Myocyte (in vitro differentiated cells): ENCODE data around the gene INO80E. TPM values are rescaled to one million over a fixed set of nuclear protein-coding genes. Genes with fewer than 3 reads are reported as not detected.

Source experiments
- DNase-seq: peaks from one replicate; pipeline ENCODE4 v3.0.0-alpha.2; 2012; ENCODE audit warnings: low read depth
- total RNA-seq: library from RNA; depleted of rRNA; stranded (reverse); fragments of >200 nt; gene quantifications from 2 replicates; pipeline ENCODE4 v1.2.3, GENCODE V29; 2014

Gene INO80E
- total RNA-seq, 1 donor from 2014 or later: 43.8 TPM

DNA sequence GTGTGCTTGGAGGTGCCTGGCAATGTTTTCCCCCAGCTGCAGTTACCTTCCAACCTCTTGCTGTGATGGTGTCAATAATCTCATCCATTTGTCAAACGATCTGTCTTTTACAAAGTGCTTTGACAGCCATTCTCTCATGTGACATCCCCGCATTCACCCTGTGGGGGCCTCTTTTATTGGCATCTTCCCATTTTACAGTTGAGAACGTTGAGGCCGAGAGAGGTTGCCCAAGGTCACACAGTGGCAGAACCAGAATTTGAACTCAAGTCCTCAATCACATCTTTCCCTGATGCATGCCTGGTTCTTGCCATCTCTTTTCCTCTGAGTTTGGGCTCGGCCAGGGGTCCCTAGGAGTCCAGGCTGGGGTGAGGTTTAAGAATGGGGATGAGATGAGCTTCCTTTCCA lies 20.9 kb upstream of the INO80E start:
- no peak for DNase-seq

DNA sequence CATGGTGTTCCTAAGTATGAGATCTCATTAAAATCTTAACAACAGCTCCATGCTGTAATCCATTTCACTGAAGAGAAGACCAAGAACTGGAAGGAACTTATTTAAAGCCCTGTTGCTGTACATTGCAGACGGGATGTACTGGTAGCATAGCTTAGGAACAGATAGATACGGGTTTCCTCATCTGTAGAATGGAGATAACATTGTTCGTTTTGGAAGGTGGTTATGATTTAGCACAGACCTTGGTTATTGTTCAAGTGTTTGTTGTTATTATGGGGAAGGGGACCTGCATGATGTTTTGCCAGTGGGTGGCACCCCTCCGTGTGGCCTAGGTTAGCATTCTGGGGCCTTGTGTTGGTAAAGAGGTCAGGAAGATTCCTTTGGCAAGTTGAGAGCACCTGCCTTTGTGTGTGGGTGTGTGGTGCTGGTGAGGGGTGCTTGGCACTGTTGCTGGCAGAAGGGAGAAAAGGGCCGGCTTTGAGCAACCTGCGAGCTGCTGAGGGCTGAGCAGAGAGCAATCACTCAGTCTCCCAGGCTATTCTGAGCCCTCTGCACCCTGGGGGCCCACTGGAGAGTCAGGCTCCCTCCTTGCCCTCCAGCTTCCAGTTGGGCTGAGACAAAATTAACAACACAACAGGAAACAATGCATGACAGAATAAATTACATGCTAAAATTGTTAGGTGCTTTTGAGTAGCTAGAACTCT lies 20.1 kb upstream of the INO80E start:
- no peak for DNase-seq

DNA sequence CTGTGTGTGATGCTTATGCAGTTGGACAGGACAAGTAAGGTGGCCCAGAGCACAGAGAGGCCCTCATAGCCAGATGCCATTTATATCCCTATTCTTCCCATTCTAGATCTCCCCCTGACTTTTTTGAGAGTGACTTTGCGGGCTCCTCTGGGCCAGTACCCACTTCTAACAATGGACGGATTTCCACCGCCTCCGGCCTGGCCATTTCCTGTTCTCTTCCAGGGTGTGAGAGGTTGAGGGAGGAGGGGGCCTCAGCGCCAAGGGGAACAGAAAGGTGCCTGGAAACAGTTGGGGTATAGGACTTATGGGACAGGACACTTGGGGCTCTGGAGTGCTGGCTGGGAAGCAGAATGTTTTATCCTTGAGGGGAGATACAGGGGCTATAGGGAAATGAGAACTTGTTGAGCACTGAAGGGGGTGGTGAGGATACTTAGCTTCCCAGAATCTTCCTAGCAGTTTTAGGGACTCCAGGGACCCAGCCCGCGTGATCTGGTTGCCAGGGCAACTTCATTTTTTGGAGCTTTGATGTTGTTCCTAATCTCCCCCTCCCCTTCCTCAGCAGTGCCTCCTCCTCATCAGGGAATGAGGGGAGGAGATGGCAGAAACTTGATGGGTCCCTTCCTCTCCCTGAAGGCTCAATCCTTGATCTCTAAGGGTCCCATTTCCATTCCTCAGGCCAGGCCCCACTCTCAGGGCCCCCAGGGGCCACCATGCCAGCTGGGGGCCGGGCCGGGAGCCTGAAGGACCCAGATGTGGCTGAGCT lies 18.8 kb upstream of the INO80E start:
- DNase-seq: no peak

DNA sequence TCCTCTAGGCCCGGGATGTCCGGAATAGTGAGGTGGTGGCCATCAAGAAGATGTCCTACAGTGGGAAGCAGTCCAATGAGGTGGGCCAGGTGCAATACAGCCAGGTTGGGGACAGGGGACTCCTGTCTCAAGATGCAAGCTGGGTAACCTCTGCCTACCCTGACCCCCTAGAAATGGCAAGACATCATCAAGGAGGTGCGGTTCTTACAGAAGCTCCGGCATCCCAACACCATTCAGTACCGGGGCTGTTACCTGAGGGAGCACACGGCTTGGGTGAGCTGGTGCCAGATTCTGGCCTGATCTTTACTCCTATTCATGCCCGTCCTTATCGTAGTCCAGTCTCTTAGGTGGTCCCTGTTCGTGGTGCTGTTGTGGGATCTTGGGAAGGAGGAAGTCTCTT lies 18.0 kb upstream of the INO80E start:
- DNase-seq: no peak

DNA sequence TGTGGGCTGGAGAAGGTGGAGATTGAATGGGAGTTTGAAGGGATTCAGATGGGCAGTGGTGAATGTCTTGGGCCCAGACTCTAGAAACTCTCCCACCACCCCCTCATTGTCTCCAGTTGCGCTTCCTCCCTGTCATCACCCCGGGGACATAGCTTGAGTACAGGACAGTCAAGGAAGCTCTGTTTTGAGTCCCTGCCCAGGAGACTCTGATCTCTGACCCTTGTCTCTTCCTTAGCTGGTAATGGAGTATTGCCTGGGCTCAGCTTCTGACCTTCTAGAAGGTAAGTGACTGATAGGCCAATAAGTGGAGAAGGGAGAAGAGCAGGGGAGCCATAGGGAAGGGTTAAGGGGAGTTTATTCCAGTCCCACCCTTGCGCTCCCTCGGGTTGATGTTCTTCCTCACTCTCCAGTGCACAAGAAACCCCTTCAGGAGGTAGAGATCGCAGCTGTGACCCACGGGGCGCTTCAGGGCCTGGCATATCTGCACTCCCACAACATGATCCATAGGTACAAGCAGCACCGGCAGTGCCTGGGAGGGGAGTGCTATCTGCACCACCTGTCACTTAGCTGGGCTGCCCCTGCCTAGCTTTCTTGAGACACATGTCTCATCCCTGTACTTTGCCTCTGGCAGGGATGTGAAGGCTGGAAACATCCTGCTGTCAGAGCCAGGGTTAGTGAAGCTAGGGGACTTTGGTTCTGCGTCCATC lies 17.3 kb upstream of the INO80E start:
- no peak for DNase-seq

DNA sequence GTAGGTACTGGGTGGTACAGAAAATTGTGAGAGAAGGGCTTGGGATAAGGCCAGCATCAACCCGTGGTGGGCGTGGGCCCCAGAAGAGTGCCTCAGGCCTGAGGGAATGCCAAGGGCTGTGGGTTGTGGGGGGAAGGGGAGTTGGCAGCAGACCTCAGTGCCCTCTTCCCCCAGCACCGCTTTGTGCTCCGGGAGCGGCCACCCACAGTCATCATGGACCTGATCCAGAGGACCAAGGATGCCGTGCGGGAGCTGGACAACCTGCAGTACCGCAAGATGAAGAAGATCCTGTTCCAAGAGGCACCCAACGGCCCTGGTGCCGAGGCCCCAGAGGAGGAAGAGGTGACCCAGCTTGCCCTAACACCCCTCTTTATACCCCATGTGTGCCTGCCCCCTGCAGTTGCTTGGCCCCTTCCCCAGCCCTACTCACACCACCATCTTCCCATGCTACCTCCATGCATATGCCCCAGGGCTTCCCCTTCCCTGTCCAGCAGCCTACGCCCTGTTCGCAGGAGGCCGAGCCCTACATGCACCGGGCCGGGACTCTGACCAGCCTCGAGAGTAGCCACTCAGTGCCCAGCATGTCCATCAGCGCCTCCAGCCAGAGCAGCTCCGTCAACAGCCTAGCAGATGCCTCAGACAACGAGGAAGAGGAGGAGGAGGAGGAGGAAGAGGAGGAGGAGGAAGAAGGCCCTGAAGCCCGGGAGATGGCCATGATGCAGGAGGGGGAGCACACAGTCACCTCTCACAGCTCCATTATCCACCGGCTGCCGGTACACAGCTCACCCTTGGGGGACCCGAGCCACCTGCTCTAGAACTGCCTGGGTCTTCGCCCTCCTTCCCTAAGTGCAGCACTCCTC lies 13.3 kb upstream of the INO80E start:
- no peak for DNase-seq

DNA sequence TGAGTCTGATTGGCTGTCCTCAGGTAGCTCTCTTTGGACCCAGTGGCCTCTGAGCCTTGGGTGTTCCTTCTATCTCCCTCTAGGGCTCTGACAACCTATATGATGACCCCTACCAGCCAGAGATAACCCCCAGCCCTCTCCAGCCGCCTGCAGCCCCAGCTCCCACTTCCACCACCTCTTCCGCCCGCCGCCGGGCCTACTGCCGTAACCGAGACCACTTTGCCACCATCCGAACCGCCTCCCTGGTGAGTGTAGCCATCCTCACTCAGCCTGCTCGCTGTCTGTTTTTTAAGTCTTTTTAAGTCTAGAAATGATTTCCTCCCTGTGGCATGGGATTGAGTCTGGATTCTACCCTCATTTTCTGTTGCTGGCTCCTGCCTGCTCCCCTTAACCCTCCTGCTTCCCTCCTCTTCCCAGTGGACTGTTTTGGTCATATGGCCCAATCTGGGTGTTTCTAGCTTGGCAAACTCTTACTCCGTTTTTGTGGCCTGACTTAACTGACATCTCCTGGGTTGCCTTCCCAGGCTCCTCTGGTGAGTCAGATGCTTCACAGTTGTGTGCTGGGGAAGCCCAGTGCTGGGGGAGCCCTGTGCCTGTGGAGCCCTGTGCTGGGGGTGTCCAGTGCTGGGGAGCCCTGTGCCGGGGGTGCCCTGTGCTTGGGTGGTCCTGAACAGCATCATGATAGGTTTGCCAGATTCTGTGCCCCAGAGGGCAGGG lies 12.5 kb upstream of the INO80E start:
- no peak for DNase-seq

DNA sequence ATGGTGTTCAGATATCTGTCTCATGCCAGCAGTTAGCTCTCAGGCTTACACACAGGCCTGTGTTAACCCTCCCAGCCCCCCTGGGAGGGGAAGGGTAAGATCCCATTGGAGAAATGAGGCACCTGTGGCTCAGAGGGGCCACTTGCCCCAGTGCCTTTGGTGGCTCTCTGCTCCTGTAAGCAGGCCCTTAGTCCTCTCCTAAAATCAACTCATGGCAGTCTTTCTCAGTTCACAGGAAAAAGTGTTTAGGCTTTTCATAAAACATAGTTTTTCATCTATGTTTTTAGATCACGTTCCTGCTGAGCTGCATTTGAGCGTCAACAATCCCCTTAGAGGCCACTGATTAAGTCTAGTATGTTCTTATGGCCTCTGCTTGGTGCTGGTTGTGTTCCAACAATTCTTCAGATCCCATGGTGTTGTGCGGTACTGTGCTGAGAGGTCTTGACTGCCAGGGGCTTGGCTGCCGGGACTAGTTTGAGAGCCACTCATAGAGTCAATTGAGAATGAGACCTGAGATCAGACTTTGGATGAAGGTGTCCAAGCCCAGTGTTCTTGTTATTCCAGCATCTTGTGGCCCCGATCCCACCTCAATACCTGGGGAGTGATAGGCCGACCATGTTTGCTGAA lies 11.8 kb upstream of the INO80E start:
- DNase-seq: no peak

DNA sequence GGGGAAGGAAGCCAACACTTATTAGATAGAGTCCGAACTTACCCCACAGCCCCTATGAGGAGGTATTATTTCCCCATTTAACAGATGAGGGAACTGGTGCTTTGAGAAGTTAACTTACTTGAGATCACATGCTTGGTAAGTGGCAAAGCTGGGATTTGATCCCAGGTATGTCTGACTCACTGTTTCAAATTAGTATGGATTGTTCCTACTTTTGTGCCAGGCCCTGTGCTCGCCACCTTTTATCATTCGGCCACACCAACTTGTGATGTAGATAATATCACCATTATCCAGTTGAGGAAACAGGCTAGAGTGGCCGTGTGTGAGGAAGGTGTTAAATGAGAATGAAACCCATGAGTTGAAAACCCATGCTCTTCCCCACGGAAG lies 11.3 kb upstream of the INO80E start:
- DNase-seq: no peak

DNA sequence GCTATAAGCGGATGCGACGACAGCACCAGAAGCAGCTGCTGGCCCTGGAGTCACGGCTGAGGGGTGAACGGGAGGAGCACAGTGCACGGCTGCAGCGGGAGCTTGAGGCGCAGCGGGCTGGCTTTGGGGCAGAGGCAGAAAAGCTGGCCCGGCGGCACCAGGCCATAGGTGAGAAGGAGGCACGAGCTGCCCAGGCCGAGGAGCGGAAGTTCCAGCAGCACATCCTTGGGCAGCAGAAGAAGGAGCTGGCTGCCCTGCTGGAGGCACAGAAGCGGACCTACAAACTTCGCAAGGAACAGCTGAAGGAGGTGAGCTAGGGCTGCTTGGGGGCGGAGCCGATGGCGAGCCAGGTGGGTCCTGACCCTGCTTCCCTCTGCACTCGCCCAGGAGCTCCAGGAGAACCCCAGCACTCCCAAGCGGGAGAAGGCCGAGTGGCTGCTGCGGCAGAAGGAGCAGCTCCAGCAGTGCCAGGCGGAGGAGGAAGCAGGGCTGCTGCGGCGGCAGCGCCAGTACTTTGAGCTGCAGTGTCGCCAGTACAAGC lies 10.7 kb upstream of the INO80E start:
- no peak for DNase-seq

DNA sequence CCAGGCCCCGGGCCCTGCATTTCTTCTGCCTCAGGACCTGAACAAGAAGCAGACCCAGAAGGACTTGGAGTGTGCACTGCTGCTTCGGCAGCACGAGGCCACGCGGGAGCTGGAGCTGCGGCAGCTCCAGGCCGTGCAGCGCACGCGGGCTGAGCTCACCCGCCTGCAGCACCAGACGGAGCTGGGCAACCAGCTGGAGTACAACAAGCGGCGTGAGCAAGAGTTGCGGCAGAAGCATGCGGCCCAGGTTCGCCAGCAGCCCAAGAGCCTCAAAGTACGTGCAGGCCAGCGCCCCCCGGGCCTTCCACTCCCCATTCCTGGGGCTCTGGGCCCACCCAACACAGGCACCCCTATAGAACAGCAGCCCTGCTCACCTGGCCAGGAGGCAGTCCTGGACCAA lies 9.8 kb upstream of the INO80E start:
- DNase-seq: no peak

DNA sequence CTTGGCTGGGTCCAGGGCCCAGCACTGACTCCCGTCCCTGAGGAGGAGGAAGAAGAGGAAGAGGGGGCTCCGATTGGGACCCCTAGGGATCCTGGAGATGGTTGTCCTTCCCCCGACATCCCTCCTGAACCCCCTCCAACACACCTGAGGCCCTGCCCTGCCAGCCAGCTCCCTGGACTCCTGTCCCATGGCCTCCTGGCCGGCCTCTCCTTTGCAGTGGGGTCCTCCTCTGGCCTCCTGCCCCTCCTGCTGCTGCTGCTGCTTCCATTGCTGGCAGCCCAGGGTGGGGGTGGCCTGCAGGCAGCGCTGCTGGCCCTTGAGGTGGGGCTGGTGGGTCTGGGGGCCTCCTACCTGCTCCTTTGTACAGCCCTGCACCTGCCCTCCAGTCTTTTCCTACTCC lies 9.1 kb upstream of the INO80E start:
- no peak for DNase-seq

DNA sequence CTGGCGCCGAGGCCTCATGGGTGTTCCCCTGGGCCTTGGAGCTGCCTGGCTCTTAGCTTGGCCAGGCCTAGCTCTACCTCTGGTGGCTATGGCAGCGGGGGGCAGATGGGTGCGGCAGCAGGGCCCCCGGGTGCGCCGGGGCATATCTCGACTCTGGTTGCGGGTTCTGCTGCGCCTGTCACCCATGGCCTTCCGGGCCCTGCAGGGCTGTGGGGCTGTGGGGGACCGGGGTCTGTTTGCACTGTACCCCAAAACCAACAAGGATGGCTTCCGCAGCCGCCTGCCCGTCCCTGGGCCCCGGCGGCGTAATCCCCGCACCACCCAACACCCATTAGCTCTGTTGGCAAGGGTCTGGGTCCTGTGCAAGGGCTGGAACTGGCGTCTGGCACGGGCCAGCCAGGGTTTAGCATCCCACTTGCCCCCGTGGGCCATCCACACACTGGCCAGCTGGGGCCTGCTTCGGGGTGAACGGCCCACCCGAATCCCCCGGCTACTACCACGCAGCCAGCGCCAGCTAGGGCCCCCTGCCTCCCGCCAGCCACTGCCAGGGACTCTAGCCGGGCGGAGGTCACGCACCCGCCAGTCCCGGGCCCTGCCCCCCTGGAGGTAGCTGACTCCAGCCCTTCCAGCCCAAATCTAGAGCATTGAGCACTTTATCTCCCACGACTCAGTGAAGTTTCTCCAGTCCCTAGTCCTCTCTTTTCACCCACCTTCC lies 8.5 kb upstream of the INO80E start:
- no peak for DNase-seq

DNA sequence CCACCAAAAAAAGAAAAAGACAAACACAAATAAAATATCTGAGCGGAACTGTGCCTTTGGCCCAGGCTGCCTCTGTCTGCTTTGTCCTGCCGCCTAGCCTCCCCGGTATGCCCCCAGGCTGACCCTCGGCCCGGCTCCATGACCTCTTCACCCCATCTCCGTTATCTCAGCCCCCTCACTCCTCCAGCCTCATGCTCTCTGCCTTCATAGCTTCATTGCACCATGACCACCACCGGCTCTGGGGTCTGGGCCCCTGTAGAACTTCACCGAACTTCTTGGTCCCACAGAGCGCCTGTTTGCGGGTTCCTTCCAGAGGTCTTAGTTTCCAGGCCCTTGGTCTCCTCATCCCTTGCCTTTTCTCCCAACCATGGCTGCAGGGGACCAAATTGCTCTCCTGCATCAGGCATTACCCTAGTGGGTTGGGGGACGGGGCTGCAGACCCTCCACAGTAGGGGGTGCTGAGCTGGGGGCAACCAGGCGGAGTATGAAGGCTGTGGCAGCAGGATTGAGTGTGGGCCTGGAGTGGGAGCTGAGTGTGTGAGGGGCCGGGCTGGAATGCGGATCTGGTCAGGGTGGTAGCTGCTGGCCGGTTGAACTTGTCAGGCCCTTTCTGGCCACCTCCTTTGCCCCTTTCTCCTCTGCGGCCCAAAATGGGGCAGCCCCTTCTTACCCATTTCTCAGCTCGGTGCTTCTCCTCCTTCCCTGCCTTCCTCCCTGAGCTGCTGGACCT lies 7.5 kb upstream of the INO80E start:
- no peak for DNase-seq

DNA sequence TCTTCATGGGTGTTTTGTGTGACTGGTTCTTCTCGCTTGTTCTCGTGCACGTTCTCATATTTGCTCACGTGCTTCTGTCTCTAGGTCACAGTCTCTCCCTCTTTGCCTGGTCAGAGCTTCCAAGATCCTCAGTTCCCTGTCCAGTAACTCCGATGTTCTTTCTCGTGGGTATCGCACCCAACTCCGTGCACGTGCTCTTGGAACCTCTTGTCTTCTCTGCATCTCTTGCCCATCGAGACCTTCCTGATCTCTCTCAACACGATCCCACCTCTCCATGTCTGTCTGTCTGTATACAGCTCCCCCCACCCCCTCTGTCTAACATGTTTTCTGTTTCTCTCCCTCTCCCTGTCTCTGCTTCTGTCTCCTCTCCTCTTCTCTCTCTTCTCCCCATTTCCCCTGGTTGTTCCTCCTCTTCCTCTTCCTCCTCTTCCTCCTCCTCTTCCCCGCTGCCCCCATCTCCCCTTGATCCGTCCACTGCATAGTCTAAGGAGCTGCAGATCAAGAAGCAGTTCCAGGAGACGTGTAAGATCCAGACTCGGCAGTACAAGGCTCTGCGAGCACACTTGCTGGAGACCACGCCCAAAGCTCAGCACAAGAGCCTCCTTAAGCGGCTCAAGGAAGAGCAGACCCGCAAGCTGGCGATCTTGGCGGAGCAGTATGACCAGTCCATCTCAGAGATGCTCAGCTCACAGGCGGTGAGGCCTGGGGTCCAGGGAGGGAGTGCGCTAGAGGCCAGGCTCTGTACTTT lies 6.8 kb upstream of the INO80E start:
- no peak for DNase-seq

DNA sequence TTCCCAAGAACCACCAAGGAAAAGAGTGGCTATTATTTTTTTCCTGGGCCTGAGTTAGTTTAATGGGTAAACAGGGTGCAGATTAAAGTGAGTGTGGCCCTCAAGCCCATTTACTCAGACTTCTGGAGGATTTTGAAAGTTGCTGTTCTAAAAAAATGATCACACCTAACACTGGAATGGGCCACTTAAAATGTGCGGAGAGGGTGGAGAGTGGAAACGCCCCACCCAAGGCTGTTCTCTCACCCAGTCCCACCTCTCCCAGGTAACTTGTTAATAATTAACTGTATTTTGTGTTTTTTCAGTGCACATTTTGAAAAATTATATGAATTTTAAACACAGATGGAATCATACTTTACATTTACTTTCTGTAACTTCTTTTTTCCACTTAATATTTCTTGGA lies 6.0 kb upstream of the INO80E start:
- no peak for DNase-seq

DNA sequence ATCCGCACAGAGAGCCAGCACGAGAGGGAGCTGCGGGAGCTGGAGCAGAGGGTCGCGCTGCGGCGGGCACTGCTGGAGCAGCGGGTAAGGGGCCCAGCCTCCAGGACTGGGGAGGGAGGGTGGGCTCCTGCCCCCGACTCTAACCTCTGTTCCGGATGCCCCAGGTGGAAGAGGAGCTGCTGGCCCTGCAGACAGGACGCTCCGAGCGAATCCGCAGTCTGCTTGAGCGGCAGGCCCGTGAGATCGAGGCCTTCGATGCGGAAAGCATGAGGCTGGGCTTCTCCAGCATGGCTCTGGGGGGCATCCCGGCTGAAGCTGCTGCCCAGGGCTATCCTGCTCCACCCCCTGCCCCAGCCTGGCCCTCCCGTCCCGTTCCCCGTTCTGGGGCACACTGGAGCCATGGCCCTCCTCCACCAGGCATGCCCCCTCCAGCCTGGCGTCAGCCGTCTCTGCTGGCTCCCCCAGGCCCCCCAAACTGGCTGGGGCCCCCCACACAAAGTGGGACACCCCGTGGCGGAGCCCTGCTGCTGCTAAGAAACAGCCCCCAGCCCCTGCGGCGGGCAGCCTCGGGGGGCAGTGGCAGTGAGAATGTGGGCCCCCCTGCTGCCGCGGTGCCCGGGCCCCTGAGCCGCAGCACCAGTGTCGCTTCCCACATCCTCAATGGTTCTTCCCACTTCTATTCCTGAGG lies 5.0 kb upstream of the INO80E start:
- no peak for DNase-seq

DNA sequence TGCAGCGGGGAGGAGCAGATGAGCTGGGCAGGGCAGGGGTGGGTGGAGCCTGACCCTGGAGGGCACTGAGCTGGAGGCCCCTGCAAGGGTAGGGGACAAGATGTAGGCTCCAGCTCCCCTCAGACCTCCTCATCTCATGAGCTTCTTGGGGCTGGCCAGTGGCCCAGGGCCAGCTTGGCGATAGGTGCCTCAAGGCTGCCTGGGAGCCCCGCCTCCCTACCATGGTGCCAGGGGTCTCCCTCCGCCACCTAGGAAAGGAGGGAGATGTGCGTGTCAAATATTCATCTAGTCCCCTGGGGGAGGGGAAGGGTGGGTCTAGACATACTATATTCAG lies 4.5 kb upstream of the INO80E start:
- no peak for DNase-seq
